GM13976 (cell line): ENCODE data around the gene TXLNB.
"Not testable (repeated sequence)": the region's sequence is repeated elsewhere in the genome, so short reads cannot be mapped to it uniquely, and the experiment has no call there.

ENCODE experiments used
- DNase-seq: peaks from one replicate; pipeline ENCODE4 v3.0.0; 2012; ENCODE audit warnings: low spot score
- CTCF ChIP-seq: IDR thresholded peaks from 2 replicates; pipeline ENCODE4 v1.5.1; 2012; ENCODE audit warnings: borderline replicate concordance, mild to moderate bottlenecking; ENCODE audit not compliant: insufficient read depth; ENCODE audit errors: extremely low read depth, missing control alignments, control extremely low read depth
- in situ Hi-C: fragments of 300-500 bp; cut with MboI; formaldehyde crosslinking; loops from one replicate; pipeline ENCODE4 v1.12.0; 2022; ENCODE audit warnings: low sequenced_read_pairs, mixed read lengths, inconsistent platforms; ENCODE audit not compliant: unreplicated experiment

Gene TXLNB

GRCh38 chr6:139289233-139289632 is 2.6 kb downstream of the TXLNB start:
- DNase-seq, result no peak
- no peak for TF ChIP-seq CTCF
- in situ Hi-C loops, result no loop called here

GRCh38 chr6:139288496-139289040 is 3.2 kb downstream of the TXLNB start:
- no peak for DNase-seq
- no peak for TF ChIP-seq CTCF
- in situ Hi-C loops, result no loop called here

GRCh38 chr6:139287868-139288267 is 3.9 kb downstream of the TXLNB start:
- DNase-seq, result no peak
- TF ChIP-seq CTCF, result no peak
- in situ Hi-C loops, result no loop called here

GRCh38 chr6:139286438-139286837 is 5.4 kb downstream of the TXLNB start:
- DNase-seq, in situ Hi-C loops: not testable (repeated sequence)

GRCh38 chr6:139285590-139285989 is 6.2 kb downstream of the TXLNB start:
- no peak for TF ChIP-seq CTCF
- DNase-seq, result no peak
- in situ Hi-C loops, result no loop called here

- DNase-seq, result no peak
- no peak for TF ChIP-seq CTCF
- in situ Hi-C loops, result no loop called here
These were observed 7.0 kb downstream of the TXLNB start for GRCh38 chr6:139284789-139285188.

- no peak for DNase-seq
These were observed 9.1 kb downstream of the TXLNB start for GRCh38 chr6:139282684-139283083.

More at GRCh38 chr6:139282684-139283083, 9.1 kb downstream of the TXLNB start:
- in situ Hi-C loops, result no loop called here
- TF ChIP-seq CTCF, result no peak
